Measurements from ENCODE around the gene MYLK4. TPM values are rescaled to one million over a fixed set of nuclear protein-coding genes. Genes with fewer than 3 reads are reported as not detected.
A peak's percentile ranks its signal among the peaks of the same experiment; 100 is the strongest.

The MYLK4 gene
- total and polyA plus RNA-seq, 2 donors (not counting 1 experiment from before 2014, with no cell fraction given) = 0.33 to 0.59 TPM

DNA sequence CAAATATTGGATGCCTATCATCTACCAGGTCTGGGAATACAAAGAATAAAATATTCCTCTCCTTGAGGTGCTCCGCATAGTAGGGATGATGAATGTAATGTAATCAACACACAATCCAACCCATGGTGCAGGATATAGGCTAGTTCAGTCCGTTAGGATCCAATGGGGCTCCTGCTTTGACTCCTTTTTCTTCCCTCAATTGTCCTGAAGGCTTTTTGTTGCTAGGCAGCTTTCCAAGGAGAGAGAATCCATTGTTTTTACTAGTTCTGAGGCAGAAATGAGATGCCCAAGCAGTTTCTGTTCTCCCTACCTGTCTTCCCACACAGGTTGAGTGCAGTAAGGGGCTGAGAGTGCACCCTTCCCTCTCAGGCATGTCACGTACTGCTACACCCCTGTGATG lies 26.5 kb upstream of the MYLK4 start:
- H3K27me3 ChIP-seq (ENCODE audit: control insufficient read depth, insufficient read depth, low read length) = no peaks in the 10 kb centered on the region
- DNase-seq (ENCODE audit: low read depth in 2 of 2) = no peak

DNA sequence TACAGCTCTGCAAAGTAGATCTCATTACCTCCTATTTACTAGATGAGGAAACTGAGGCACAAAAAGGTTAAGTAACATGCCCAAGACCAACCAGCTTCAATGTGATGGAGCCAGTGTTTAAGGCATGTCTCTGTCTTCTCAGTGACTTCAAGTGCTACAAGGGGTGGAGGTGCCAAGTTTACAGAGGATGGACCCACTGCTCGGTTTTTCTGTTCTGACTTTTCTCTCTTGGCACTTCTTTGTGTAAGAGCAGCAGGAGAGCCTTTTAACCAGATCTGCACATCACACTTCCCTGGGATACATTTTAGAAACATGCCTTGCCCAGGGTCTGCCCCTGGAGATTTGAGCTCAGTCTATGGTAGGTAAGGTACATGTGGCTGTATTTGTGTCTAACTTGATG lies 24.3 kb upstream of the MYLK4 start:
- Histone ChIP-seq H2AFZ (ENCODE audit: low read length) (no peak overlapping the region), H3K79me2 (ENCODE audit: control insufficient read depth, insufficient read depth, low read length) (peaks cover 65% of the 10 kb centered on the region), H4K20me1 (ENCODE audit: control insufficient read depth, extremely low read depth, insufficient read depth, low read length) (no peaks in the 10 kb centered on the region), H3K9me3 (ENCODE audit: control insufficient read depth, insufficient read depth, low read depth, low read length) (no peaks in the 10 kb centered on the region), H3K4me3 (replicated peaks in 1 of 4; ENCODE audit: control extremely low read depth in 1 of 4, insufficient read depth in 1 of 4, low read depth in 3 of 4, low read length in 4 of 4) (no peak overlapping the region), H3K27ac (ENCODE audit: insufficient read depth, low read length) (no peak overlapping the region), H3K9ac (ENCODE audit: insufficient read depth, low read length) (no peak overlapping the region), H3K36me3 (ENCODE audit: control insufficient read depth, insufficient read depth, low read length) (peaks cover 5% of the 10 kb centered on the region), H3K4me1 (ENCODE audit: control insufficient read depth, extremely low read depth, insufficient read depth, low read length) (no peaks in the 10 kb centered on the region), H3K27me3 (ENCODE audit: control insufficient read depth, insufficient read depth, low read length) (no peaks in the 10 kb centered on the region), H3K4me2 (ENCODE audit: extremely low read depth, insufficient read depth, low read length) (no peak overlapping the region)
- DNase-seq (ENCODE audit: low read depth in 2 of 2) = no peak
- TF ChIP-seq, protein P1, sequence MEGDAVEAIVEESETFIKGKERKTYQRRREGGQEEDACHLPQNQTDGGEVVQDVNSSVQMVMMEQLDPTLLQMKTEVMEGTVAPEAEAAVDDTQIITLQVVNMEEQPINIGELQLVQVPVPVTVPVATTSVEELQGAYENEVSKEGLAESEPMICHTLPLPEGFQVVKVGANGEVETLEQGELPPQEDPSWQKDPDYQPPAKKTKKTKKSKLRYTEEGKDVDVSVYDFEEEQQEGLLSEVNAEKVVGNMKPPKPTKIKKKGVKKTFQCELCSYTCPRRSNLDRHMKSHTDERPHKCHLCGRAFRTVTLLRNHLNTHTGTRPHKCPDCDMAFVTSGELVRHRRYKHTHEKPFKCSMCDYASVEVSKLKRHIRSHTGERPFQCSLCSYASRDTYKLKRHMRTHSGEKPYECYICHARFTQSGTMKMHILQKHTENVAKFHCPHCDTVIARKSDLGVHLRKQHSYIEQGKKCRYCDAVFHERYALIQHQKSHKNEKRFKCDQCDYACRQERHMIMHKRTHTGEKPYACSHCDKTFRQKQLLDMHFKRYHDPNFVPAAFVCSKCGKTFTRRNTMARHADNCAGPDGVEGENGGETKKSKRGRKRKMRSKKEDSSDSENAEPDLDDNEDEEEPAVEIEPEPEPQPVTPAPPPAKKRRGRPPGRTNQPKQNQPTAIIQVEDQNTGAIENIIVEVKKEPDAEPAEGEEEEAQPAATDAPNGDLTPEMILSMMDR (conservative IDR thresholded peaks at IDR 0.05 in 1 of 2, IDR thresholded peaks at IDR 0.05 in 1 of 2; ENCODE audit: low read depth in 1 of 2, low read length in 2 of 2) = no peak
- TF ChIP-seq EZH2 (IDR thresholded peaks at IDR 0.05; ENCODE audit: low read length, missing control alignments) = no peak

More for the DNA sequence above, 26.5 kb upstream of the MYLK4 start:
- H3K27ac ChIP-seq (ENCODE audit: insufficient read depth, low read length) = no peak overlapping the region
- peaks cover 47% of the 10 kb centered on the region for H3K79me2 ChIP-seq (ENCODE audit: control insufficient read depth, insufficient read depth, low read length)
- no peak overlapping the region for H3K9ac ChIP-seq (ENCODE audit: insufficient read depth, low read length)
- no peaks in the 10 kb centered on the region for H3K9me3 ChIP-seq (ENCODE audit: control insufficient read depth, insufficient read depth, low read depth, low read length)
- no peak for TF ChIP-seq EZH2 (IDR thresholded peaks at IDR 0.05; ENCODE audit: low read length, missing control alignments)
- TF ChIP-seq, protein P1 (conservative IDR thresholded peaks at IDR 0.05 in 1 of 2, IDR thresholded peaks at IDR 0.05 in 1 of 2; ENCODE audit: low read depth in 1 of 2, low read length in 2 of 2) = no peak
- H3K4me2 ChIP-seq (ENCODE audit: extremely low read depth, insufficient read depth, low read length) = no peak overlapping the region
- H4K20me1 ChIP-seq (ENCODE audit: control insufficient read depth, extremely low read depth, insufficient read depth, low read length) = no peaks in the 10 kb centered on the region
- H3K4me3 ChIP-seq (replicated peaks in 1 of 4; ENCODE audit: control extremely low read depth in 1 of 4, insufficient read depth in 1 of 4, low read depth in 3 of 4, low read length in 4 of 4) = no peak overlapping the region
- no peak overlapping the region for H2AFZ ChIP-seq (ENCODE audit: low read length)
- H3K36me3 ChIP-seq (ENCODE audit: control insufficient read depth, insufficient read depth, low read length) = peaks cover 7% of the 10 kb centered on the region
- no peaks in the 10 kb centered on the region for H3K4me1 ChIP-seq (ENCODE audit: control insufficient read depth, extremely low read depth, insufficient read depth, low read length)

DNA sequence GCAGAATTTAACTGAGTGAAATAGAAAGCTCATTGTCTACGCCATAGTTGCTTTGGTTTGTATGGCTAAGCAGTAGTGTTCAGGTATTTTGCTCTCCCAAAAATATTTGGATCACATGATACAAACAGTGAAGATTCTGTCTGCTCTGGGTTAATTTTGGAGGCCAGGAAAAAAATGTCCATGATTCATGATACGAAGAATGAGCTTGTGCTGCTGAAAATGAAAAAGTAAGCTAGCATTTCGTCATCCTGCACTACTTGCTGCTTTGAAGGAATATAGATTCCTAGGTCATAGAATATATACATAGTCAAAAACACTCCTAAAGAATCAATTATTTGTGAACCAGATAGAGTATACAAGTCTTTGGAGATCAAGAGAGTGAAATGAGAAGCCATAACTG lies 22.7 kb upstream of the MYLK4 start:
- H3K9me3 ChIP-seq (ENCODE audit: control insufficient read depth, insufficient read depth, low read depth, low read length) = no peaks in the 10 kb centered on the region
- no peak overlapping the region for H3K4me2 ChIP-seq (ENCODE audit: extremely low read depth, insufficient read depth, low read length)
- H3K4me1 ChIP-seq (ENCODE audit: control insufficient read depth, extremely low read depth, insufficient read depth, low read length) = peaks cover 5% of the 10 kb centered on the region
- DNase-seq (ENCODE audit: low read depth in 2 of 2) = peak in 1 of 2 donors; percentile 47
- H3K9ac ChIP-seq (ENCODE audit: insufficient read depth, low read length) = no peak overlapping the region
- TF ChIP-seq, protein P1 (conservative IDR thresholded peaks at IDR 0.05 in 1 of 2, IDR thresholded peaks at IDR 0.05 in 1 of 2; ENCODE audit: low read depth in 1 of 2, low read length in 2 of 2) = no peak
- TF ChIP-seq EZH2 (IDR thresholded peaks at IDR 0.05; ENCODE audit: low read length, missing control alignments) = no peak
- H3K4me3 ChIP-seq (replicated peaks in 1 of 4; ENCODE audit: control extremely low read depth in 1 of 4, insufficient read depth in 1 of 4, low read depth in 3 of 4, low read length in 4 of 4) = no peak overlapping the region
- no peaks in the 10 kb centered on the region for H4K20me1 ChIP-seq (ENCODE audit: control insufficient read depth, extremely low read depth, insufficient read depth, low read length)
- peaks cover 77% of the 10 kb centered on the region for H3K79me2 ChIP-seq (ENCODE audit: control insufficient read depth, insufficient read depth, low read length)
- H3K36me3 ChIP-seq (ENCODE audit: control insufficient read depth, insufficient read depth, low read length) = peaks cover 3% of the 10 kb centered on the region
- H3K27me3 ChIP-seq (ENCODE audit: control insufficient read depth, insufficient read depth, low read length) = no peaks in the 10 kb centered on the region
- no peak overlapping the region for H2AFZ ChIP-seq (ENCODE audit: low read length)
- H3K27ac ChIP-seq (ENCODE audit: insufficient read depth, low read length) = no peak overlapping the region
